ENCODE results near the gene LSM11. TPM values are rescaled to one million over a fixed set of nuclear protein-coding genes. Genes with fewer than 3 reads are reported as not detected.
A peak's percentile ranks its signal among the peaks of the same experiment; 100 is the strongest.

LSM11 gene
- total and polyA plus RNA-seq, 2 donors (not counting 1 experiment from before 2014, with no cell fraction given), result 1.00 to 4.2 TPM

GRCh38 chr5:157732130-157732514, 11.4 kb upstream of the LSM11 start:
- Mint-ChIP-seq H3K9me3 (ENCODE audit: insufficient read depth) (no peaks in the 10 kb centered on the region), H3K27ac (peak overlapping the region; percentile 99), H3K4me1 (peaks cover 30% of the 10 kb centered on the region), H3K4me3 (peak overlapping the region; percentile 98), H3K27me3 (no peaks in the 10 kb centered on the region)
- TF ChIP-seq, protein P1, sequence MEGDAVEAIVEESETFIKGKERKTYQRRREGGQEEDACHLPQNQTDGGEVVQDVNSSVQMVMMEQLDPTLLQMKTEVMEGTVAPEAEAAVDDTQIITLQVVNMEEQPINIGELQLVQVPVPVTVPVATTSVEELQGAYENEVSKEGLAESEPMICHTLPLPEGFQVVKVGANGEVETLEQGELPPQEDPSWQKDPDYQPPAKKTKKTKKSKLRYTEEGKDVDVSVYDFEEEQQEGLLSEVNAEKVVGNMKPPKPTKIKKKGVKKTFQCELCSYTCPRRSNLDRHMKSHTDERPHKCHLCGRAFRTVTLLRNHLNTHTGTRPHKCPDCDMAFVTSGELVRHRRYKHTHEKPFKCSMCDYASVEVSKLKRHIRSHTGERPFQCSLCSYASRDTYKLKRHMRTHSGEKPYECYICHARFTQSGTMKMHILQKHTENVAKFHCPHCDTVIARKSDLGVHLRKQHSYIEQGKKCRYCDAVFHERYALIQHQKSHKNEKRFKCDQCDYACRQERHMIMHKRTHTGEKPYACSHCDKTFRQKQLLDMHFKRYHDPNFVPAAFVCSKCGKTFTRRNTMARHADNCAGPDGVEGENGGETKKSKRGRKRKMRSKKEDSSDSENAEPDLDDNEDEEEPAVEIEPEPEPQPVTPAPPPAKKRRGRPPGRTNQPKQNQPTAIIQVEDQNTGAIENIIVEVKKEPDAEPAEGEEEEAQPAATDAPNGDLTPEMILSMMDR (IDR thresholded peaks at IDR 0.05), result no peak
- no peaks in the 10 kb centered on the region for H3K79me2 ChIP-seq (ENCODE audit: control insufficient read depth, insufficient read depth, low read length)
- H3K9ac ChIP-seq (ENCODE audit: low read length), result peak overlapping the region; percentile 74
- WGBS (ENCODE audit: insufficient coverage), result 100% methylated on average over 3 of the region's 5 CpGs
- H3K4me1 ChIP-seq (ENCODE audit: control insufficient read depth in 2 of 2, insufficient read depth in 2 of 2, low read length in 2 of 2), result peaks cover 21 to 26% of the 10 kb centered on the region in 2 donors
- H3K9me3 ChIP-seq (ENCODE audit: control extremely low read depth in 1 of 3, control insufficient read depth in 2 of 3, insufficient read depth in 1 of 3, low read length in 2 of 3), result no peaks in the 10 kb centered on the region
- peak overlapping the region; percentile 73 for H3K4me2 ChIP-seq (replicated peaks; ENCODE audit: low read depth, low read length, poor library complexity, severe bottlenecking)
- DNase-seq (no peak), ATAC-seq (ENCODE audit: low read depth) (no peak)
- peak overlapping the region; percentile 67 to 94 (median 93) for H3K4me3 ChIP-seq (ENCODE audit: control extremely low read depth in 1 of 5, extremely low read depth in 1 of 5, insufficient read depth in 1 of 5, low read depth in 2 of 5, low read length in 4 of 5)
- peaks cover 5 to 21% of the 10 kb centered on the region in 2 experiments for H3K36me3 ChIP-seq (replicated peaks in 1 of 2; ENCODE audit: control extremely low read depth in 1 of 2, control insufficient read depth in 1 of 2, extremely low read depth in 1 of 2, insufficient read depth in 2 of 2, low read length in 1 of 2)
- CTCF ChIA-PET, result interaction anchor here (0.9 to 5.9 kb wide), 7 partner anchors 9 to 404 kb away, joined by 3 to 46 read pairs (median 6); partner anchors contain the start of gene LSM11
- POLR2A ChIA-PET, result no interaction called here
- intact Hi-C loops (cut with micrococcal nuclease), result loop anchor here (5.0 kb wide), 1 partner anchor 1475 kb away; the partner anchor contains the start of gene RNF145
- no peaks in the 10 kb centered on the region for H4K20me1 ChIP-seq (ENCODE audit: control insufficient read depth, insufficient read depth, low read length, poor library complexity, severe bottlenecking)
- H2AFZ ChIP-seq (ENCODE audit: insufficient read depth, low read depth, low read length, poor library complexity, severe bottlenecking), result peak overlapping the region; percentile 83
- peak overlapping the region; percentile 92 to 94 for H3K27ac ChIP-seq (ENCODE audit: low read length in 2 of 2)
- no peaks in the 10 kb centered on the region for H3K27me3 ChIP-seq (replicated peaks in 1 of 4; ENCODE audit: control extremely low read depth in 1 of 4, control insufficient read depth in 3 of 4, insufficient read depth in 4 of 4, low read length in 3 of 4)

- no peak for ATAC-seq (ENCODE audit: low read depth)
- Histone ChIP-seq H3K27ac (ENCODE audit: low read length in 2 of 2) (no peak overlapping the region), H3K9ac (ENCODE audit: low read length) (no peak overlapping the region), H3K36me3 (replicated peaks in 1 of 2; ENCODE audit: control extremely low read depth in 1 of 2, control insufficient read depth in 1 of 2, extremely low read depth in 1 of 2, insufficient read depth in 2 of 2, low read length in 1 of 2) (peaks cover 5 to 23% of the 10 kb centered on the region in 2 experiments), H3K79me2 (ENCODE audit: control insufficient read depth, insufficient read depth, low read length) (no peaks in the 10 kb centered on the region), H2AFZ (ENCODE audit: insufficient read depth, low read depth, low read length, poor library complexity, severe bottlenecking) (no peak overlapping the region), H4K20me1 (ENCODE audit: control insufficient read depth, insufficient read depth, low read length, poor library complexity, severe bottlenecking) (no peaks in the 10 kb centered on the region), H3K9me3 (ENCODE audit: control extremely low read depth in 1 of 3, control insufficient read depth in 2 of 3, insufficient read depth in 1 of 3, low read length in 2 of 3) (no peaks in the 10 kb centered on the region), H3K4me3 (ENCODE audit: control extremely low read depth in 1 of 5, extremely low read depth in 1 of 5, insufficient read depth in 1 of 5, low read depth in 2 of 5, low read length in 4 of 5) (no peak overlapping the region), H3K4me2 (replicated peaks; ENCODE audit: low read depth, low read length, poor library complexity, severe bottlenecking) (no peak overlapping the region), H3K27me3 (replicated peaks in 1 of 4; ENCODE audit: control extremely low read depth in 1 of 4, control insufficient read depth in 3 of 4, insufficient read depth in 4 of 4, low read length in 3 of 4) (no peaks in the 10 kb centered on the region), H3K4me1 (ENCODE audit: control insufficient read depth in 2 of 2, insufficient read depth in 2 of 2, low read length in 2 of 2) (peaks cover 21 to 26% of the 10 kb centered on the region in 2 donors)
- Mint-ChIP-seq H3K9me3 (ENCODE audit: insufficient read depth) (no peaks in the 10 kb centered on the region), H3K27ac (peak overlapping the region; percentile 64), H3K4me3 (peak overlapping the region; percentile 98), H3K27me3 (no peaks in the 10 kb centered on the region), H3K4me1 (peaks cover 30% of the 10 kb centered on the region)
- ChIA-PET POLR2A (no interaction called here), CTCF (interaction anchor here (0.9 to 5.9 kb wide), 4 partner anchors 11 to 405 kb away, joined by 3 to 46 read pairs (median 11); partner anchors contain the start of gene LSM11)
- 100% methylated on average over 2 of the region's 8 CpGs for WGBS (ENCODE audit: insufficient coverage)
- intact Hi-C loops (cut with micrococcal nuclease), result loop anchor here (5.0 kb wide), 1 partner anchor 1475 kb away; the partner anchor contains the start of gene RNF145
- DNase-seq, result no peak
- no peak for TF ChIP-seq EZH2 (IDR thresholded peaks at IDR 0.05; ENCODE audit: borderline replicate concordance, insufficient read depth, low read depth, low read length, poor library complexity, severe bottlenecking)
- TF ChIP-seq, protein P1 (IDR thresholded peaks at IDR 0.05), result no peak
Observed at GRCh38 chr5:157732596-157733262, 10.8 kb upstream of the LSM11 start.

All from B cell (primary cell).